Suprapubic skin (tissue), 4 donors: ENCODE data around the gene BBC3.

ENCODE experiments used
- CTCF ChIP-seq, 2 donors: fragments of 200-600 bp in 1 of 2; fragments of 450-650 bp in 1 of 2; sonication (generic) in 1 of 2; IDR thresholded peaks; one replicate each; pipeline ENCODE4 v1.5.1; 2016 to 2019; ENCODE audit warnings: antibody characterized with exemption in 2 of 2, mild to moderate bottlenecking in 1 of 2, moderate library complexity in 1 of 2
- EP300 ChIP-seq: sonication (generic); formaldehyde crosslinking; IDR thresholded peaks from one replicate; pipeline ENCODE4 v1.6.1; 2017; ENCODE audit warnings: antibody characterized with exemption
- POLR2A ChIP-seq, 2 donors: fragments of 450-650 bp; IDR thresholded peaks; one replicate each; pipeline ENCODE4 v1.6.1; 2017; ENCODE audit warnings: antibody characterized with exemption in 2 of 2, mild to moderate bottlenecking in 2 of 2, moderate library complexity in 2 of 2
- POLR2AphosphoS5 ChIP-seq, 3 donors: sonication (generic); formaldehyde crosslinking; IDR thresholded peaks; one replicate each; pipeline ENCODE4 v1.6.1; 2017; ENCODE audit warnings: antibody characterized with exemption in 3 of 3

GRCh38 chr19:47176071-47176626 lies 54.9 kb downstream of the BBC3 start:
- TF ChIP-seq POLR2AphosphoS5 (IDR thresholded peaks at IDR 0.05) (no peak), CTCF (IDR thresholded peaks at IDR 0.05) (no peak), EP300 (no peak), POLR2A (IDR thresholded peaks at IDR 0.05) (no peak)
